Right lobe of liver (tissue), 6 donors: Measurements from ENCODE around the gene GRB10. TPM values are rescaled to one million over a fixed set of nuclear protein-coding genes. Genes with fewer than 3 reads are reported as not detected.

Experiments
- ATAC-seq, 4 donors: fragments of 200-7000 bp; cut with Tn5 transposase; one replicate each; pipeline ENCODE4 v1.9.1; 2020; ENCODE audit warnings: mild to moderate bottlenecking in 4 of 4, moderate library complexity in 4 of 4
- DNase-seq, 3 donors: peaks; one replicate each; pipeline ENCODE4 v3.0.0-alpha.2; 2020
- H3K27ac ChIP-seq, 3 donors: fragments of 200-600 bp; one replicate each; pipeline ENCODE4 v1.8.0; 2022
- H3K27me3 ChIP-seq, 2 donors: fragments of 200-600 bp; one replicate each; pipeline ENCODE4 v1.8.0; 2022
- H3K36me3 ChIP-seq, 4 donors: fragments of 200-600 bp; sonication (generic) in 1 of 4; one replicate each; pipeline versions ENCODE4 v1.5.1 to v1.8.0; 2017 to 2022; ENCODE audit warnings: control low read depth in 1 of 4
- H3K4me1 ChIP-seq, 4 donors: fragments of 200-600 bp; sonication (generic) in 1 of 4; one replicate each; pipeline versions ENCODE4 v1.5.1 to v1.8.0; 2017 to 2022; ENCODE audit warnings: control low read depth in 1 of 4
- H3K4me3 ChIP-seq, 3 donors: fragments of 200-600 bp; one replicate each; pipeline ENCODE4 v1.8.0; 2022
- H3K9me3 ChIP-seq, 4 donors: fragments of 200-600 bp; sonication (generic) in 1 of 4; one replicate each; pipeline versions ENCODE4 v1.5.1 to v1.8.0; 2017 to 2022; ENCODE audit warnings: control low read depth in 1 of 4
- CTCF ChIP-seq, 4 donors: fragments of 200-600 bp in 3 of 4; fragments of 450-650 bp in 1 of 4; IDR thresholded peaks; one replicate each; pipeline versions ENCODE4 v1.5.1 to v1.8.0; 2016 to 2022; ENCODE audit warnings: antibody characterized with exemption in 4 of 4, mild to moderate bottlenecking in 2 of 4
- POLR2A ChIP-seq: fragments of 450-650 bp; IDR thresholded peaks from one replicate; pipeline ENCODE4 v1.6.1; 2017; ENCODE audit warnings: antibody characterized with exemption, mild to moderate bottlenecking
- WGBS: methylation state at CpG from one replicate; pipeline ENCODE4 v1.1.6; 2018; ENCODE audit warnings: low coverage, low lambda C conversion rate; ENCODE audit not compliant: insufficient coverage; ENCODE audit errors: missing lambda C conversion rate; 5-methylcytosine and 5-hydroxymethylcytosine counted together
- intact Hi-C, 2 donors: fragments of 100-400 bp; cut with DNase I; formaldehyde crosslinking; loops; one replicate each; pipeline versions ENCODE4 v1.11.2 to v1.14.1; 2022
- total RNA-seq, 6 experiments: library from RNA; depleted of rRNA in 2 of 6; stranded (reverse); fragments of >200 nt in 2 of 6; fragmentation: NEBNext Ultra II Directional in 3 of 6; extraction: Animal tissue kit (Norgen Biotek cat#: 25700) in 3 of 6; gene quantifications; one replicate each; pipeline versions ENCODE4 v1.1.0 to v1.2.4, GENCODE V29; 2016 to 2023
- donor health status: DM: no; HTN: yes; CAD: no.
- donor health status: DM: no; HTN: no; CAD: no.
- donor health status: DM: no; HTN: no; CAD: no.
- donor health status: DM: no; HTN: yes; CAD: no.
- donor health status: DM: no; HTN: yes; CAD: no.

The GRB10 gene
- total RNA-seq, 6 experiments from 2014 or later = 24.9 to 55.5 (median 40.0) TPM

DNA sequence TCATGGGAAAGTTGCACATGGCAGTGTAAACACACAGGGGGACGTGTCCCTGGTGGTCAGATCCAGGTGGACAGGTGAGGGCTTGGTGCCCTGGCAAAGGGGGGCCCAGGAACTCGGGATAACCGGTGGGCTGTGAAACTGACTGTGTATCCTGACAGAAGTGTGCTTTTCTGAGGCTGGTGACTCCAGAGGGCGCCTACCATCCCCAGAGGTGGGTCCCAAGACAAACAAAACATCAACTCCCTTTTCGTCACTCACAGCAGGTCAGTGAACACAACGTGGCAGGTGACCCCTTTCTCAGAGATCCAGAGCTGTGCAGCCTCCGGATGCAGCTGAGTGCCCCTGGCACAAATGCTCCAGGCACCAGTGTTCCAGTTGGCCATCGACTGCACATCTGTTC is 161.5 kb downstream of the GRB10 start:
- no peak for TF ChIP-seq CTCF (IDR thresholded peaks at IDR 0.05)
- DNase-seq (no peak), ATAC-seq (no peak)
- peaks cover 0 to 8% (median 3%) of the 10 kb centered on the region in 4 donors for H3K4me1 ChIP-seq
- H3K4me3 ChIP-seq = no peak overlapping the region
- intact Hi-C loops = loop anchor here in 1 of 2 donors (10.0 kb wide), 1 partner anchor 54 kb away; no protein-coding TSS in a partner anchor
- H3K27ac ChIP-seq = no peak overlapping the region
- 40% methylated on average over 1 of the region's 8 CpGs for WGBS
- peaks cover 0 to 30% (median 0%) of the 10 kb centered on the region in 4 donors for H3K36me3 ChIP-seq
- H3K27me3 ChIP-seq = no peaks in the 10 kb centered on the region
- no peaks in the 10 kb centered on the region for H3K9me3 ChIP-seq

DNA sequence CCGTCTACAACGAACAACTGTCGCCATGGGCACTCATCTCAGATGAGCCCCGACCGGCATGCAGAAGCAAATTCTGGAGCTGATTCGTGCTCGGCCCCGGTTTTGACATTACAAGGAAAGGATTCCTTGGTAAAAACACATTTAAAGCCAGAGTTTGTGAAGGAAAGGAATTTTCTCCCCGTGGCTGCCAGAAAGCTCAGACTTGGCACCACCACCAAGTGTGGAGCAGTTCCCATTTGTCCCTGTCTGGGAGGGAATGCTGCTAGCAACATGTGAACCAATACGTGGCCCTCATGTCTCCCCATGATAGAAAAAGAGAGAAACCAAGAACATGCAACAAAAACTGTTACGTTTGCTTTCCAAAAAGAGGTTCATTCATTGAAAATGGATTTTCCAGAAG is 162.3 kb downstream of the GRB10 start:
- ATAC-seq (no peak), DNase-seq (no peak)
- 61% methylated on average over 9 of the region's 11 CpGs for WGBS
- Histone ChIP-seq H3K27me3 (no peaks in the 10 kb centered on the region), H3K9me3 (no peaks in the 10 kb centered on the region), H3K36me3 (peaks cover 0 to 25% (median 0%) of the 10 kb centered on the region in 4 donors), H3K4me1 (peaks cover 0 to 15% (median 9%) of the 10 kb centered on the region in 4 donors), H3K27ac (no peak overlapping the region), H3K4me3 (no peak overlapping the region)
- intact Hi-C loops = loop anchor here in 1 of 2 donors (10.0 kb wide), 1 partner anchor 54 kb away; no protein-coding TSS in a partner anchor
- no peak for TF ChIP-seq POLR2A
- TF ChIP-seq CTCF (IDR thresholded peaks at IDR 0.05) = no peak

GRCh38 chr7:50619684-50620083 is 163.0 kb downstream of the GRB10 start:
- intact Hi-C loops = loop anchor here in 1 of 2 donors (10.0 kb wide), 1 partner anchor 55 kb away; no protein-coding TSS in a partner anchor
- no peak for TF ChIP-seq CTCF (IDR thresholded peaks at IDR 0.05)
- no peak for TF ChIP-seq POLR2A
- H3K36me3 ChIP-seq = peaks cover 0 to 21% (median 0%) of the 10 kb centered on the region in 4 donors

GRCh38 chr7:50618281-50618680 is 164.4 kb downstream of the GRB10 start:
- no peak overlapping the region for H3K4me3 ChIP-seq
- intact Hi-C loops = no loop called here
- H3K4me1 ChIP-seq = peaks cover 0 to 31% (median 16%) of the 10 kb centered on the region in 4 donors
- peaks cover 0 to 25% (median 0%) of the 10 kb centered on the region in 4 donors for H3K36me3 ChIP-seq
- TF ChIP-seq POLR2A (no peak), CTCF (IDR thresholded peaks at IDR 0.05) (no peak)
- H3K27ac ChIP-seq = no peak overlapping the region
- DNase-seq (no peak), ATAC-seq (no peak)
- 93% methylated on average over 4 of the region's 5 CpGs for WGBS
- no peaks in the 10 kb centered on the region for H3K9me3 ChIP-seq
- H3K27me3 ChIP-seq = no peaks in the 10 kb centered on the region

More at GRCh38 chr7:50619684-50620083, 163.0 kb downstream of the GRB10 start:
- Histone ChIP-seq H3K4me1 (peaks cover 0 to 19% (median 11%) of the 10 kb centered on the region in 4 donors), H3K9me3 (no peaks in the 10 kb centered on the region), H3K27ac (no peak overlapping the region), H3K27me3 (no peaks in the 10 kb centered on the region), H3K4me3 (no peak overlapping the region)
- no peak for ATAC-seq
- DNase-seq = no peak
- 85% methylated on average over 14 of the region's 14 CpGs for WGBS
